Cardiac fibroblast (primary cell): Measurements from ENCODE around the gene MARCHF6.

Experiments used
- DNase-seq, 2 donors: peaks; one replicate each; pipeline versions ENCODE4 v3.0.0 to v3.0.0-alpha.2; 2010; ENCODE audit warnings: low read depth in 2 of 2
- H3K4me3 ChIP-seq, 2 donors: replicated peaks in 1 of 2; 1 replicate in 1 of 2; 2 replicates in 1 of 2; pipeline ENCODE4 v1.5.1; 2011; ENCODE audit warnings: low read depth in 2 of 2, low read length in 2 of 2, mild to moderate bottlenecking in 2 of 2, moderate library complexity in 1 of 2
- CTCF ChIP-seq: IDR thresholded peaks from one replicate; pipeline ENCODE4 v1.5.1; 2011; ENCODE audit warnings: low read depth, mild to moderate bottlenecking, low read length, inconsistent platforms

MARCHF6 gene

GRCh38 chr5:10353241-10354047, at the start of gene MARCHF6:
TSS of gene MARCHF6 (plus strand) at chr5:10353695. CDS start at chr5:10353899, 204 bp downstream.
- peak; percentile 88 to 92 for DNase-seq
- peak within 1 kb of the TSS; percentile 82 to 89 for H3K4me3 ChIP-seq
- TF ChIP-seq CTCF = no peak

DNA sequence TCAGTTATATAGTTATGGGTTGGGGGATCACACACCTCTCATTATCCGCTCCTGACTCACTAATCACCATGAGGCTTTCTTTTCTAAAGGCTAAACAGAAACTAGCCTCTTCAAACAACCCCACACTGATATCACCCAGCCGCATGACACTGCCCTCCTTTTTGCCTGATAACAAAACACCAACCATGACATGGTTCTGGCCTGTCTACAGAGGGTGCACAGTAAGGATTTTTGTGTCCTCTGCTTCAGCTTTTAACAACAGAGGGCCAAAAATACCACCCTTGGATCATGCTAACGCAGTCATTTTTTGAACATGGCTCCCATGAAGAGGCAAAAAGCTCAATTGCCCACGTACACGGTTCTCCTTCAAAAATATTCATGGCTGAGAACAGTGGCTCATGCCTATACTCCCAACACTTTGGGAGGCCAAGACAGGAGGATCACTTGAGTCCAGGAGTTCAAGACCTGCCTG, 49.8 kb upstream of the MARCHF6 start:
- H3K4me3 ChIP-seq = no peak overlapping the region
- no peak for DNase-seq
- TF ChIP-seq CTCF = no peak

DNA sequence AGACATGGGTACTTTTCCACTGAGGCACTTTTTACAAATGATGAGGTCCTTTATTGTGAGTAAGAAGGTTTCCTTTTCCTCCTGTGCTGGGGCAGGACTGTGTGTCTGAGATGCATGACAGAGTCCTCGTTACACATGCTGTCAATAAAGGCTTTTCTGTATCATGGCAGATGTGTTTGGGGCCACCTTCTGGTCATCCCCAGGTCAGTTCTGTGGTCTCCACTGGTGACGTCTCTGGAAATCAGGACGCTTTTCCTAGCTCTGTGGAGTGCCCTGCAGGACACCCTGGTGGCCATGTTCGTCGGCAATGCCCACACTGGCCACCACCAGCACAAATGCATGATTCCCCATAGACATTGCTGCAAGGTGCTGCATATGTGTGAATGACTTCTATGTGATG, 48.6 kb upstream of the MARCHF6 start:
- no peak for TF ChIP-seq CTCF
- DNase-seq = no peak
- no peak overlapping the region for H3K4me3 ChIP-seq

- no peak for TF ChIP-seq CTCF
- no peak for DNase-seq
- no peak overlapping the region for H3K4me3 ChIP-seq
Observed at GRCh38 chr5:10306114-10306513, 47.4 kb upstream of the MARCHF6 start.

DNA sequence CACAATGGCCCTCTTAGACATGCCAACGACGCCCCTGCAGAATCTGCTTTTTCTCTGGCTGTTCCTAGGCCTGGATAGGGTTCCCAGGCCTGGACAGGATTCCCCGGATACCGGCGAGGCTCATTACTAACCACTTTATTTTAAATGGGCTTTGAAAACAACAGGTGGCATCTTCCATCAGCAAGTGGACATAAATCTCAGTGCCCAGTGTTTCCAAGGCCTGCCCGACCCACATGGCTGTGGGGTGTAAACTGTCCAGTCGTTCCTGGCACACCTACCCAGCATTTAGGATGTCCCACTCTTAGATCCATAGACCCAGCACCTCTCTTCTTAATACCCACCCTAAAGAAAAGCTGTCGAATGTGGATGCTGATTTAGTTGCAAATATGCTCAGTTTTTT, 46.7 kb upstream of the MARCHF6 start:
- TF ChIP-seq CTCF = no peak
- peak overlapping the region; percentile 62 to 74 for H3K4me3 ChIP-seq
- no peak for DNase-seq

DNA sequence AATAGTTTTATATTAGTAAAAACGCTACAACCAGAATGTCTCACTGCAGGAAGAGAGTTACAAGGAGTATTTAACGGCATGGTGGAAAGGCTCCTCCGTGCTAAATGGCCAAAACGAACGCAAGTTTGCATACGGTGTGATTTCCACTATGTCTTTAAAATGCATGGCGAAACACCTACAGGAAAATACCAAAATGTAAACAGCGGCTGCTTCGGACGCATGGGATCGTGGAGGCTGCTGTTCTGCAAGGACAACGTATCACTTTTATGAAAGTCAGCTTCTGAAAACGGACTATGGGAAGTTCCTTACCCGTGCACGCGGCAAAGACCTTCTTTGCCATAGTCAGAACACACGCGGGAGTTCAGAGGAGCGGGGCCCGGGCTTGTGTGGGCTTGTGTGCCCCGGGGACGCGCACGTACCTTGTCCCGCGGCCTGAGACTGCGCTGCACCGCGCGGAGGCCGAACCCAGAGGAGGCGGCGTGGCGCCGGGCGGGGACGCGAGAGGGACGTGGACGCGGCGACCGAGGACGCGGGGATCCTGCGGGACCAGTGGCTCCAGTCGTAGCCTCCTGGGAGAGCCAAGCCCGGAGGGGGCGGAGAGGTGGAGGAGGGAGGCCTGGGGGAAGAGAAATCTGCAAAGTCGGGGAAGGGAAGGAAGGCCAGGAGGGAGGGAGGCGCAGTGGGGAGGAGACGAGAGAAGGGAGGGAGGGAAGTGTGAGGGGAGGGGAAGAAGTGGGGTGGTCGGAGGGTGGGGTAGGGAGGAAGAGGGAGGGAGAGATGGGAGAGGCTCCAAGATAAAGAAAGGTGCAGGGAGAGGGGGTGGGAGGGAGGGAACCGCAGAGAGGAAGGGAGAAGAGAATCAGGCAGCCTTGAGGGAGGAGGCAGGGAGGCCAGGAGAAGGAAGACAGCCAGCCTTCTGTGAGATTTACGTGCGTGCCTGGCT, 46.0 kb upstream of the MARCHF6 start, which contains the start of gene CMBL:
TSS of gene CMBL (minus strand) at position 697 of the 943 bp plus-strand sequence. CDS start 17,140 bp downstream, outside the sequence.
- peak; percentile 62 to 63 for DNase-seq
- peak within 1 kb of the TSS; percentile 62 to 74 for H3K4me3 ChIP-seq

More for the DNA sequence above, 46.0 kb upstream of the MARCHF6 start, which contains the start of gene CMBL:
- no peak for TF ChIP-seq CTCF
